H1 (cell line): ENCODE data around the gene SIPA1L2. TPM values are rescaled to one million over a fixed set of nuclear protein-coding genes. Genes with fewer than 3 reads are reported as not detected.

Experiments
- CTCF ChIA-PET: fragments of 300-600 bp; sonication (Branson Sonifier 250); formaldehyde crosslinking; loops from one replicate; lab custom pipeline; 2021; ENCODE audit not compliant: partially characterized antibody; lab: Charles Lee
- POLR2A ChIA-PET: fragments of 300-600 bp; sonication (Branson Sonifier 250); formaldehyde crosslinking; loops from one replicate; lab custom pipeline; 2021; ENCODE audit warnings: inconsistent platforms; ENCODE audit not compliant: partially characterized antibody; lab: Charles Lee
- DNase-seq, 2 experiments: peaks; one replicate each; pipeline versions ENCODE4 v3.0.0 to v3.0.0-alpha.2; 2010 to 2022; ENCODE audit warnings: low spot score in 2 of 2, low read depth in 1 of 2, mixed read lengths in 1 of 2
- FAIRE-seq: peaks from 2 replicates; lab custom pipeline; 2011; peaks lifted over from hg19 to GRCh38; lab: Jason Lieb, UNC
- H2AFZ ChIP-seq: 2 replicates; pipeline ENCODE4 v1.8.1; 2012; ENCODE audit warnings: low read length, inconsistent platforms
- H2AK5ac ChIP-seq: 2 replicates; pipeline ENCODE4 v1.6.1; 2013; ENCODE audit warnings: low read depth, low read length
- H2BK120ac ChIP-seq: replicated peaks from 2 replicates; pipeline ENCODE3; 2013; ENCODE audit warnings: low read depth, low read length, inconsistent platforms
- H2BK12ac ChIP-seq: 2 replicates; pipeline ENCODE4 v1.6.1; 2013; ENCODE audit warnings: low read depth, low read length
- H2BK15ac ChIP-seq: 2 replicates; pipeline ENCODE4 v1.6.1; 2013; ENCODE audit warnings: low read length
- H2BK20ac ChIP-seq: 2 replicates; pipeline ENCODE4 v1.6.1; 2013; ENCODE audit warnings: low read length
- H2BK5ac ChIP-seq: 2 replicates; pipeline ENCODE4 v1.6.1; 2013; ENCODE audit warnings: low read depth, low read length
- H3K14ac ChIP-seq: 2 replicates; pipeline ENCODE4 v1.6.1; 2013; ENCODE audit warnings: inconsistent platforms; ENCODE audit not compliant: insufficient read length
- H3K18ac ChIP-seq: 2 replicates; pipeline ENCODE4 v1.6.1; 2013; ENCODE audit warnings: low read length; ENCODE audit errors: extremely low read depth
- H3K23ac ChIP-seq: 2 replicates; pipeline ENCODE4 v1.6.1; 2013; ENCODE audit warnings: inconsistent platforms; ENCODE audit not compliant: insufficient read length
- H3K23me2 ChIP-seq: 2 replicates; pipeline ENCODE4 v1.6.1; 2013; ENCODE audit warnings: low read depth, low read length
- H3K27ac ChIP-seq: 2 replicates; pipeline ENCODE4 v1.6.1; 2011; ENCODE audit warnings: low read depth, low read length, inconsistent platforms
- H3K27me3 ChIP-seq, 4 experiments: replicated peaks in 1 of 4; 1 replicate in 1 of 4; 2 replicates in 3 of 4; pipeline versions ENCODE4 v1.6.1 to v1.8.1; 2011 to 2013; ENCODE audit warnings: low read length in 3 of 4, mild to moderate bottlenecking in 3 of 4, inconsistent platforms in 2 of 4, mixed read lengths in 2 of 4, moderate library complexity in 1 of 4; ENCODE audit not compliant: control insufficient read depth in 3 of 4, insufficient read depth in 3 of 4; ENCODE audit errors: extremely low read depth in 1 of 4
- H3K36me3 ChIP-seq, 4 experiments: 2 replicates each; pipeline versions ENCODE4 v1.6.1 to v1.8.1; 2011 to 2013; ENCODE audit warnings: mild to moderate bottlenecking in 4 of 4, low read length in 3 of 4, moderate library complexity in 2 of 4, control low read depth in 1 of 4, inconsistent platforms in 1 of 4; ENCODE audit not compliant: insufficient read depth in 4 of 4, control insufficient read depth in 2 of 4
- H3K4ac ChIP-seq: replicated peaks from 2 replicates; pipeline ENCODE3; 2013; ENCODE audit warnings: low read length, low read depth, mixed read lengths, inconsistent platforms; ENCODE audit not compliant: insufficient read length
- H3K4me1 ChIP-seq, 4 experiments: replicated peaks in 1 of 4; 1 replicate in 1 of 4; 2 replicates in 3 of 4; pipeline versions ENCODE4 v1.6.1 to v1.8.1; 2011 to 2013; ENCODE audit warnings: low read length in 3 of 4, inconsistent platforms in 2 of 4, mixed read lengths in 1 of 4; ENCODE audit not compliant: insufficient read depth in 4 of 4, control insufficient read depth in 3 of 4
- H3K4me2 ChIP-seq, 2 experiments: 2 replicates each; pipeline versions ENCODE4 v1.6.1 to v1.8.1; 2011 to 2013; ENCODE audit warnings: low read depth in 2 of 2, low read length in 2 of 2, control low read depth in 1 of 2, inconsistent platforms in 1 of 2, mild to moderate bottlenecking in 1 of 2; ENCODE audit not compliant: insufficient read depth in 1 of 2
- H3K4me3 ChIP-seq, 4 experiments: fragments of 200-600, 300-600 bp in 1 of 4; sonication (generic), shearing (Covaris generic), sonication (Bioruptor Twin) in 1 of 4; 2 replicates each; pipeline versions ENCODE4 v1.5.1 to v1.8.1; 2011 to 2016; ENCODE audit warnings: low read length in 4 of 4, low read depth in 3 of 4, control low read depth in 2 of 4, inconsistent platforms in 2 of 4, mild to moderate bottlenecking in 2 of 4, mixed read lengths in 1 of 4, moderate library complexity in 1 of 4; ENCODE audit not compliant: insufficient read depth in 2 of 4; ENCODE audit errors: extremely low read depth in 1 of 4
- H3K56ac ChIP-seq: replicated peaks from 2 replicates; pipeline ENCODE3; 2013; ENCODE audit warnings: low read depth, mild to moderate bottlenecking, mixed read lengths, low read length, inconsistent platforms; ENCODE audit not compliant: insufficient read length
- H3K79me1 ChIP-seq: 2 replicates; pipeline ENCODE4 v1.6.1; 2013; ENCODE audit warnings: low read depth, low read length, control low read depth
- H3K79me2 ChIP-seq, 2 experiments: 2 replicates each; pipeline versions ENCODE4 v1.6.1 to v1.8.1; 2012 to 2013; ENCODE audit warnings: low read length in 2 of 2, mild to moderate bottlenecking in 2 of 2, inconsistent platforms in 1 of 2; ENCODE audit not compliant: insufficient read depth in 2 of 2, control insufficient read depth in 1 of 2
- H3K9ac ChIP-seq, 4 experiments: replicated peaks in 1 of 4; 1 replicate in 1 of 4; 2 replicates in 3 of 4; pipeline versions ENCODE4 v1.6.1 to v1.8.1; 2011 to 2013; ENCODE audit warnings: low read depth in 3 of 4, low read length in 3 of 4, control low read depth in 2 of 4, mild to moderate bottlenecking in 2 of 4, moderate library complexity in 2 of 4, inconsistent platforms in 1 of 4; ENCODE audit errors: extremely low read depth in 1 of 4
- H3K9me3 ChIP-seq, 2 experiments: 2 replicates each; pipeline versions ENCODE4 v1.6.1 to v1.8.1; 2012 to 2013; ENCODE audit warnings: mild to moderate bottlenecking in 2 of 2, moderate library complexity in 2 of 2, control low read depth in 1 of 2, inconsistent platforms in 1 of 2, low read depth in 1 of 2, low read length in 1 of 2, mixed read lengths in 1 of 2; ENCODE audit not compliant: insufficient read depth in 2 of 2
- H4K20me1 ChIP-seq, 2 experiments: replicated peaks in 1 of 2; 2 replicates each; pipeline versions ENCODE3 to v1.8.1; 2011 to 2013; ENCODE audit warnings: inconsistent platforms in 2 of 2, low read length in 2 of 2, mild to moderate bottlenecking in 1 of 2; ENCODE audit not compliant: insufficient read depth in 2 of 2, control insufficient read depth in 1 of 2
- H4K5ac ChIP-seq: 2 replicates; pipeline ENCODE4 v1.6.1; 2013; ENCODE audit warnings: low read length, low read depth, mixed read lengths, inconsistent platforms; ENCODE audit not compliant: insufficient read length
- H4K8ac ChIP-seq: 2 replicates; pipeline ENCODE4 v1.8.0; 2013; ENCODE audit warnings: mild to moderate bottlenecking, moderate library complexity, low read length, inconsistent platforms; ENCODE audit not compliant: insufficient read depth; ENCODE audit errors: extremely low read depth
- H4K91ac ChIP-seq: replicated peaks from 2 replicates; pipeline ENCODE3; 2013; ENCODE audit warnings: low read length, mixed read lengths, inconsistent platforms; ENCODE audit not compliant: insufficient read length
- ASH2L ChIP-seq: fragments of 200-600, 300-600 bp; sonication (generic); IDR thresholded peaks from one replicate; pipeline ENCODE4 v1.7.1; 2017; ENCODE audit warnings: low read length
- ATF2 ChIP-seq: IDR thresholded peaks from 2 replicates; pipeline ENCODE4 v1.6.1; 2012; ENCODE audit warnings: low read length, inconsistent platforms
- GABPA ChIP-seq: IDR thresholded peaks from 2 replicates; pipeline ENCODE4 v1.6.1; 2011; ENCODE audit warnings: mild to moderate bottlenecking, low read length, moderate library complexity, borderline replicate concordance; ENCODE audit not compliant: insufficient read depth
- JUND ChIP-seq: IDR thresholded peaks from 2 replicates; pipeline ENCODE4 v1.6.1; 2011; ENCODE audit warnings: mild to moderate bottlenecking, improper control_type of control experiment, low read length
- KDM4A ChIP-seq: IDR thresholded peaks from one replicate; pipeline ENCODE4 v1.7.1; 2012; ENCODE audit warnings: low read depth, mild to moderate bottlenecking, moderate library complexity, low read length, inconsistent platforms; ENCODE audit not compliant: severe bottlenecking
- POLR2A ChIP-seq, 2 experiments: IDR thresholded peaks; 1 replicate in 1 of 2; 2 replicates in 1 of 2; pipeline ENCODE4 v1.6.1; 2011; ENCODE audit warnings: low read depth in 2 of 2, low read length in 2 of 2, mild to moderate bottlenecking in 2 of 2; ENCODE audit errors: control extremely low read depth in 1 of 2
- POLR2AphosphoS5 ChIP-seq: IDR thresholded peaks from 2 replicates; pipeline ENCODE4 v1.6.1; 2011; ENCODE audit warnings: low read depth, low read length
- RFX5 ChIP-seq: IDR thresholded peaks from 2 replicates; pipeline ENCODE4 v1.6.1; 2011; ENCODE audit warnings: low read depth, low read length, improper control_type of control experiment, borderline replicate concordance
- SAP30 ChIP-seq: fragments of 300-600 bp; sonication (generic); IDR thresholded peaks from 2 replicates; pipeline ENCODE4 v1.7.1; 2012; ENCODE audit warnings: low read length, moderate library complexity, mild to moderate bottlenecking, inconsistent platforms; ENCODE audit not compliant: insufficient read depth, insufficient replicate concordance
- SIRT6 ChIP-seq: IDR thresholded peaks from one replicate; pipeline ENCODE4 v1.7.1; 2012; ENCODE audit warnings: low read length, inconsistent platforms
- WGBS, 2 experiments: shearing (Covaris generic) in 1 of 2; methylation state at CpG; one replicate each; pipeline versions ENCODE4 v1.1.6 to v1.1.7; 2013 to 2015; ENCODE audit warnings: low lambda C conversion rate in 2 of 2, mixed read lengths in 2 of 2, inconsistent platforms in 1 of 2, low coverage in 1 of 2, missing lambda C conversion rate in 1 of 2; ENCODE audit not compliant: insufficient replicate concordance in 2 of 2, insufficient coverage in 1 of 2, insufficient read length in 1 of 2; ENCODE audit errors: extremely low coverage in 1 of 2, missing lambda C conversion rate in 1 of 2; 5-methylcytosine and 5-hydroxymethylcytosine counted together
- polyA plus RNA-seq, 7 experiments: library from polyadenylated mRNA; depleted of rRNA in 3 of 7; stranded (reverse) in 5 of 7; unstranded in 2 of 7; fragments of >200 nt in 5 of 7; fragments of 200-250 nt in 2 of 7; gene quantifications; 1 replicate in 5 of 7; 2 replicates in 1 of 7; 4 replicates in 1 of 7; pipeline versions ENCODE4 v1.2.1 to v1.2.3, GENCODE V29; 2011 to 2013; ENCODE audit warnings: missing spikeins in 2 of 7, mixed read lengths in 2 of 7
- total RNA-seq: library from RNA; stranded (reverse); fragmentation: NEBNext Ultra II Directional; extraction: Animal tissue kit (Norgen Biotek cat#: 25700); gene quantifications from 2 replicates; pipeline ENCODE4 v1.2.1, GENCODE V29; 2021

The SIPA1L2 gene
- total and polyA plus RNA-seq, 2 of the 8 experiments (the other 6 are each of a cell fraction or from before 2014, with no cell fraction given) = 7.7 to 13.2 TPM

- Histone ChIP-seq H3K9me3 (no peaks in the 10 kb centered on the region), H3K23ac (no peak overlapping the region), H3K79me2 (no peaks in the 10 kb centered on the region), H3K56ac (no peak overlapping the region), H4K20me1 (no peaks in the 10 kb centered on the region), H2BK120ac (no peak overlapping the region), H3K14ac (no peak overlapping the region), H4K5ac (no peak overlapping the region), H3K27ac (no peak overlapping the region), H3K27me3 (no peaks in the 10 kb centered on the region), H3K23me2 (no peaks in the 10 kb centered on the region), H3K18ac (no peak overlapping the region), H2AFZ (no peak overlapping the region), H2BK20ac (no peak overlapping the region), H2BK12ac (no peak overlapping the region), H3K4ac (no peak overlapping the region), H4K91ac (no peak overlapping the region), H2BK15ac (no peak overlapping the region), H3K4me1 (peaks cover 0 to 7% (median 0%) of the 10 kb centered on the region in 4 experiments; a peak in 1 of 7 replicates), H3K4me3 (no peak overlapping the region), H3K9ac (no peak overlapping the region), H2BK5ac (no peak overlapping the region), H3K36me3 (no peaks in the 10 kb centered on the region), H4K8ac (no peak overlapping the region), H2AK5ac (no peak overlapping the region), H3K79me1 (no peaks in the 10 kb centered on the region), H3K4me2 (no peak overlapping the region)
- DNase-seq (no peak), FAIRE-seq (no peak)
- TF ChIP-seq POLR2AphosphoS5 = no peak
- TF ChIP-seq ATF2 = no peak
- no peak for TF ChIP-seq SIRT6
- TF ChIP-seq SAP30 = no peak
- no peak for TF ChIP-seq POLR2A (IDR thresholded peaks at IDR 0.05; ENCODE audit: control extremely low read depth in 1 of 2, low read depth in 2 of 2, low read length in 2 of 2)
- no peak for TF ChIP-seq JUND
- TF ChIP-seq KDM4A = no peak
- no peak for TF ChIP-seq GABPA
- no peak for TF ChIP-seq RFX5
- TF ChIP-seq ASH2L = no peak
- POLR2A ChIA-PET = no interaction called here
- 83% methylated on average over 2 of the region's 2 CpGs; no CpG with 5 or more reads in 1 of the 2 experiments for WGBS, 2 experiments
- CTCF ChIA-PET = interaction anchor here (1.1 to 1.4 kb wide), 3 partner anchors 15 to 308 kb away, joined by 3 to 4 read pairs (median 3); no protein-coding TSS in a partner anchor
These were observed 28.5 kb upstream of the SIPA1L2 start for GRCh38 chr1:232658386-232658785.
